Naive thymus-derived CD4-positive, alpha-beta T cell (primary cell): ENCODE results near the gene CFAP299. TPM values are rescaled to one million over a fixed set of nuclear protein-coding genes. Genes with fewer than 3 reads are reported as not detected.

Source experiments
- ATAC-seq: fragments of 150-1000 bp; cut with Tn5 transposase; 2 replicates; pipeline ENCODE4 v1.10.0; 2021; ENCODE audit warnings: mild to moderate bottlenecking, moderate library complexity
- CTCF ChIA-PET: fragments of 350-600 bp; sonication (Branson Sonifier 250); formaldehyde crosslinking; loops from one replicate; lab custom pipeline; 2021; ENCODE audit warnings: antibody characterized with exemption; lab: Charles Lee
- POLR2A ChIA-PET: fragments of 350-600 bp; sonication (Branson Sonifier 250); formaldehyde crosslinking; loops from one replicate; lab custom pipeline; 2021; ENCODE audit warnings: antibody characterized with exemption, inconsistent platforms; lab: Charles Lee
- DNase-seq, 9 donors: peaks; one replicate each; pipeline versions ENCODE4 v3.0.0 to v3.0.0-alpha.2; 2020 to 2022; ENCODE audit warnings: mixed read lengths in 1 of 9
- H3K27ac ChIP-seq: one replicate; pipeline ENCODE4 v1.7.0; 2013; ENCODE audit warnings: mild to moderate bottlenecking, low read depth, low read length, moderate library complexity
- H3K27me3 ChIP-seq, 2 donors: one replicate each; pipeline ENCODE4 v1.7.0; 2013; ENCODE audit warnings: low read length in 2 of 2, mild to moderate bottlenecking in 2 of 2, moderate library complexity in 2 of 2; ENCODE audit not compliant: control insufficient read depth in 2 of 2, insufficient read depth in 2 of 2
- H3K36me3 ChIP-seq, 3 experiments: 1 replicate in 2 of 3; 2 replicates in 1 of 3; pipeline ENCODE4 v1.7.0; 2013; ENCODE audit warnings: low read length in 3 of 3, mild to moderate bottlenecking in 3 of 3, moderate library complexity in 1 of 3; ENCODE audit not compliant: insufficient read depth in 3 of 3, control insufficient read depth in 2 of 3
- H3K4me1 ChIP-seq, 2 donors: one replicate each; pipeline ENCODE4 v1.7.0; 2013; ENCODE audit warnings: low read length in 2 of 2, mild to moderate bottlenecking in 2 of 2, moderate library complexity in 1 of 2; ENCODE audit not compliant: control insufficient read depth in 2 of 2, insufficient read depth in 2 of 2
- H3K4me3 ChIP-seq: 2 replicates; pipeline ENCODE4 v1.7.0; 2013; ENCODE audit warnings: mild to moderate bottlenecking, low read length
- H3K9me3 ChIP-seq, 3 experiments: 1 replicate in 2 of 3; 2 replicates in 1 of 3; pipeline ENCODE4 v1.7.0; 2013; ENCODE audit warnings: low read length in 3 of 3; ENCODE audit not compliant: control insufficient read depth in 2 of 3
- H3K27ac Mint-ChIP-seq, 9 donors: one replicate each; pipeline ENCODE4 v1.8.0; 2020 to 2022; ENCODE audit warnings: mixed read lengths in 9 of 9, mild to moderate bottlenecking in 8 of 9, moderate library complexity in 5 of 9, inconsistent platforms in 2 of 9
- H3K27me3 Mint-ChIP-seq, 5 donors: one replicate each; pipeline ENCODE4 v1.8.0; 2021 to 2022; ENCODE audit warnings: mixed read lengths in 5 of 5, mild to moderate bottlenecking in 1 of 5
- H3K36me3 Mint-ChIP-seq, 5 donors: one replicate each; pipeline ENCODE4 v1.8.0; 2020 to 2022; ENCODE audit warnings: mixed read lengths in 5 of 5, mild to moderate bottlenecking in 3 of 5, inconsistent platforms in 1 of 5
- H3K4me1 Mint-ChIP-seq, 7 donors: one replicate each; pipeline ENCODE4 v1.8.0; 2020 to 2022; ENCODE audit warnings: mixed read lengths in 7 of 7, mild to moderate bottlenecking in 3 of 7, inconsistent platforms in 1 of 7
- H3K4me3 Mint-ChIP-seq, 10 donors: one replicate each; pipeline ENCODE4 v1.8.0; 2020 to 2022; ENCODE audit warnings: mild to moderate bottlenecking in 10 of 10, mixed read lengths in 10 of 10, moderate library complexity in 6 of 10, inconsistent platforms in 2 of 10
- H3K9me3 Mint-ChIP-seq, 11 donors: one replicate each; pipeline ENCODE4 v1.8.0; 2020 to 2022; ENCODE audit warnings: mixed read lengths in 11 of 11, mild to moderate bottlenecking in 4 of 11, inconsistent platforms in 1 of 11, moderate library complexity in 1 of 11
- intact Hi-C, 2 donors: fragments of 100-400 bp; cut with micrococcal nuclease; formaldehyde crosslinking; loops; one replicate each; pipeline ENCODE4 v1.15.1; 2023
- polyA plus RNA-seq, 2 donors: library from polyadenylated mRNA; unstranded; fragments of 300-500 nt; fragmentation: Illumina TruSeq; gene quantifications; one replicate each; pipeline ENCODE4 v1.2.3, GENCODE V29; 2021
- total RNA-seq, 6 experiments: library from RNA in 5 of 6; stranded (reverse) in 5 of 6; gene quantifications; 1 replicate in 5 of 6; 2 replicates in 1 of 6; pipeline ENCODE4 v1.2.3 and lab custom pipeline; 2021 to 2026

CFAP299 gene
- total and polyA plus RNA-seq, 7 experiments from 2014 or later, result not detected

DNA sequence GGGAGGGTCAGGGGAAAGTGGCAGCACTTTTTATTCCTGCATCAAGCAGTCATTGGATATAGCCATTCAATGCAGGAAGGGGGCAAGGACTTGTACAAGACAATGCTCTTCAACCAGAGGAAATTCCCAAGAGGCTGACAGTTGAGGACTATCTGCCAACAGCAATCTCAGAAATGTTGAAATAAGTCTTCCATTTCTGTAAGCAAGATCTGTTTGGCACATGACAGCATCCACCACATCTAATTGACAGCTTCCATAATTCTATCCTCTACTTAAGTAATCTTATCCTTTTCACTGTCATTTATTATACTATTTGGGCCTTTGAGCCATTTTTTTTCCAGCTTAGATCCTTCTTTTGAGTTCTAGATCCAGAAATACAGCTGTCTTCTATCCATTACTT, 110.7 kb downstream of the CFAP299 start:
- Histone ChIP-seq H3K36me3 (no peaks in the 10 kb centered on the region), H3K9me3 (no peaks in the 10 kb centered on the region), H3K27ac (no peak overlapping the region), H3K4me3 (no peak overlapping the region), H3K4me1 (no peaks in the 10 kb centered on the region), H3K27me3 (no peaks in the 10 kb centered on the region)
- H3K36me3 Mint-ChIP-seq, result peaks cover 12 to 23% (median 18%) of the 10 kb centered on the region in 5 donors
- no peaks in the 10 kb centered on the region for H3K27me3 Mint-ChIP-seq
- H3K4me1 Mint-ChIP-seq, result peaks cover 0 to 6% (median 4%) of the 10 kb centered on the region in 7 donors
- POLR2A ChIA-PET, result no interaction called here
- peak overlapping the region in 2 of 9 donors; percentile 5 to 49 for H3K27ac Mint-ChIP-seq
- no peak overlapping the region for H3K4me3 Mint-ChIP-seq
- H3K9me3 Mint-ChIP-seq, result peaks cover 17 to 45% (median 30%) of the 10 kb centered on the region in 11 donors
- ATAC-seq (no peak), DNase-seq (no peak)
- intact Hi-C loops, result no loop called here
- CTCF ChIA-PET, result no interaction called here

DNA sequence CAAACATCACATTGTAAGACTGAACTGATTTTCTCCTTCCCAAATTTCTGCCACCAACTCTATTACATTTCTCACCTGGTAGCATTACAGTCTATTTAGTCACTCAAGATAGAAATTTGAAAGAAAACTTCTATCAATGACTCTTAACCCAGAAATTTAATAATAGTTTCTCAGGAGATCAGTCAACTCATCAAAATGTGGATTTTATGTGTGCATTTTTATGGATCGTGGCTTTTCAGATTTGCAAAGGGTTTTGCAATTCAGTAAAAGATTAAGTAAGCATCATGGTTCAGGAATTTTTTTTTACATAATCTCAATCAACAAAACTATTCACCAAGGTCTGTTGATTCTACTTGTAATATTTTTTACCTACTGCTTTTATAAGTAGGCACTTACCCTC, 111.1 kb downstream of the CFAP299 start:
- no peak for DNase-seq
- Histone ChIP-seq H3K27ac (no peak overlapping the region), H3K36me3 (no peaks in the 10 kb centered on the region), H3K4me1 (no peaks in the 10 kb centered on the region), H3K27me3 (no peaks in the 10 kb centered on the region), H3K4me3 (no peak overlapping the region), H3K9me3 (no peaks in the 10 kb centered on the region)
- no peak for ATAC-seq
- Mint-ChIP-seq H3K9me3 (peaks cover 13 to 41% (median 26%) of the 10 kb centered on the region in 11 donors), H3K4me1 (peaks cover 0 to 6% (median under 1%) of the 10 kb centered on the region in 7 donors), H3K36me3 (peaks cover 8 to 19% (median 14%) of the 10 kb centered on the region in 5 donors), H3K27me3 (no peaks in the 10 kb centered on the region), H3K4me3 (no peak overlapping the region), H3K27ac (peak overlapping the region in 1 of 9 donors; percentile 49)
- intact Hi-C loops, result no loop called here
- POLR2A ChIA-PET, result interaction anchor here (0.6 kb wide), 1 partner anchor 21 kb away, joined by 3 read pairs; no protein-coding TSS in a partner anchor
- CTCF ChIA-PET, result no interaction called here

DNA sequence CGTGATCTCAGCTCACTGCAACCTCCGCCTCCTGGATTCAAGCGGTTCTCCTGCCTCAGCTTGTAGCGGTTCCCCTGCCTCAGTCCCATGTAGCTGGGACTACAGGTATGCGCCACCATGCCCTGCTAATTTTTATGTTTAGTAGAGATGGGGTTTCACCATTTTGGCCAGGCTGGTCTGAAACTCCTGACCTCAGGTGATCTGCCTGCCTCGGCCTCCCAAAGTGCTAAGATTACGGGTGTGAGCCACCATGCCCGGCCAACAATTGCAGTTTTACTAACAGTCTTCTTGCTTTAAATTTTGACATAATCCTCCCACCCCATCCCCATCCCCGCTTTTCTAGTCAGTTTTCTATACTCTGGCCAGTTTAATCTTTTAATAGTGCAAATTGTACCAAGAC, 112.0 kb downstream of the CFAP299 start:
- Mint-ChIP-seq H3K4me1 (peaks cover 0 to 4% (median 0%) of the 10 kb centered on the region in 7 donors), H3K27ac (no peak overlapping the region), H3K9me3 (peaks cover 8 to 39% (median 19%) of the 10 kb centered on the region in 11 donors), H3K36me3 (peaks cover under 1 to 11% (median 7%) of the 10 kb centered on the region in 5 donors), H3K4me3 (no peak overlapping the region), H3K27me3 (no peaks in the 10 kb centered on the region)
- DNase-seq, result no peak
- ATAC-seq, result no peak
- H3K27ac ChIP-seq, result no peak overlapping the region
- ChIA-PET CTCF (no interaction called here), POLR2A (interaction anchor here (0.6 kb wide), 1 partner anchor 22 kb away, joined by 3 read pairs; no protein-coding TSS in a partner anchor)
- H3K4me1 ChIP-seq, result no peaks in the 10 kb centered on the region
- H3K27me3 ChIP-seq, result no peaks in the 10 kb centered on the region
- no peak overlapping the region for H3K4me3 ChIP-seq
- no peaks in the 10 kb centered on the region for H3K36me3 ChIP-seq
- no peaks in the 10 kb centered on the region for H3K9me3 ChIP-seq
- intact Hi-C loops, result no loop called here

DNA sequence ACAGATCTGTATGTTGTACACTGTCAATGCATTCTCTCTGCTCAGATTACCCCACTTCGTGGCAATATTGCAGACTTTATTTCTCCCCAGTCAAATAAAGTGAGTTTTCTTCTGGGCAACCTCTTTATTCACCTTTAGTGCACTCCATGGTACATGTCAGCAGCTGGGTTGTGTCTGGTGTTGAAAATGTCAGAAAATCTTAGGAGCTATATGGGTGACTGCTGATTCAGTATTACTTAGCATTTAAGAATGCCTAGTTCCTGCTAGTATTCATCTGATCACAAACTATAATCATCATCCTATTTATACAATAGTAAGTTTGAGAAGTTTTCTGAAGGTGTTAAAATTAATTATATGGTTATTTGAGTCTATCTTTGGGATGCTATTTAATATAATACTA, 112.5 kb downstream of the CFAP299 start:
- H3K27ac ChIP-seq, result no peak overlapping the region

DNA sequence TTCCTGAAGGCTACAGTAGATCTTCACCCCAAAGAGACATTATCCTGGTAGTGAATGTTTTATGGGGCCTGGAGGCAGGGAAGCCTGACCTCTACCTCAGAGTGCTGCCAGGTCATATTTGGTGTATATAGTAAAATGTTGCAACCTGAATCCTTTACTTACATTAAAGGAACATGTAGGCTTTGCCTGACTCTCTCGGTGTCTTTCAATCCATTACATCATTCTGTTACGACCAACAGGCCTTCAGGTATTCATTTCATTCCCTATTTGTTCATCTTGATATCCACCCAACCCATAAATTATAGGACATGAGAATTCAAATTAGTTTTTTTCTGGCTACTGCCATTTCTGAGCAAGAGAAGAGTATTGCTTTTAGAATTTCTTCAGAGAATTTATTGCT, 116.5 kb downstream of the CFAP299 start:
- no peak for DNase-seq
- CTCF ChIA-PET, result no interaction called here
- Mint-ChIP-seq H3K27ac (no peak overlapping the region), H3K9me3 (peaks cover 0 to 31% (median 7%) of the 10 kb centered on the region in 11 donors), H3K27me3 (no peaks in the 10 kb centered on the region), H3K4me1 (peaks cover 0 to 4% (median 0%) of the 10 kb centered on the region in 7 donors), H3K4me3 (no peak overlapping the region), H3K36me3 (peaks cover 0 to 8% (median 4%) of the 10 kb centered on the region in 5 donors)
- Histone ChIP-seq H3K27me3 (no peaks in the 10 kb centered on the region), H3K36me3 (no peaks in the 10 kb centered on the region), H3K4me1 (no peaks in the 10 kb centered on the region), H3K4me3 (no peak overlapping the region), H3K27ac (no peak overlapping the region), H3K9me3 (no peaks in the 10 kb centered on the region)
- intact Hi-C loops, result no loop called here
- POLR2A ChIA-PET, result interaction anchor here (0.9 kb wide), 1 partner anchor 12 kb away, joined by 3 read pairs; no protein-coding TSS in a partner anchor
- ATAC-seq, result no peak

More for the DNA sequence above, 112.5 kb downstream of the CFAP299 start:
- H3K4me1 Mint-ChIP-seq, result peaks cover 0 to 4% (median 0%) of the 10 kb centered on the region in 7 donors
- no peak overlapping the region for H3K4me3 Mint-ChIP-seq
- Histone ChIP-seq H3K4me1 (no peaks in the 10 kb centered on the region), H3K4me3 (no peak overlapping the region), H3K36me3 (no peaks in the 10 kb centered on the region), H3K27me3 (no peaks in the 10 kb centered on the region), H3K9me3 (no peaks in the 10 kb centered on the region)
- H3K27me3 Mint-ChIP-seq, result no peaks in the 10 kb centered on the region
- peaks cover 0 to 6% (median 2%) of the 10 kb centered on the region in 5 donors for H3K36me3 Mint-ChIP-seq
- intact Hi-C loops, result no loop called here
- peaks cover 5 to 39% (median 16%) of the 10 kb centered on the region in 11 donors for H3K9me3 Mint-ChIP-seq
- POLR2A ChIA-PET, result interaction anchor here (0.6 kb wide), 1 partner anchor 110 kb away, joined by 4 read pairs; no protein-coding TSS in a partner anchor
- CTCF ChIA-PET, result no interaction called here
- DNase-seq (no peak), ATAC-seq (no peak)
- H3K27ac Mint-ChIP-seq, result no peak overlapping the region

DNA sequence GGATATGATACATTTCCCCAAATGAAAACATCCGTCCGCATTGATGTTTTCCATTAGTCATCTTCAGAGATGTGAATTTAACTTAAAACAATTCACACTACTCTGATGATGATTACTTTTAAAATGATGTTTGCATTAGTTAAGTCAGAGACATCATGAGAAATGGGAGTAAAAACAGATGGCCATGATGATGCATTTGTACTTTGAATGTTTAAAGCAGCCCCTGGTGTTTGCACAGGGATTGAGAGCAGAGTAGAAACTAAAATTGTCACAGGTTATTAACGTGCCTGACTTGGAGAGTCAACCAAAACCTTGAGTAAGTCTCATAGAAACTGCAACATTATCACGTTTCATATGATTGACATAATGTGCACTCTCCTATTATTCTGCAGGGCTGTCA, 117.2 kb downstream of the CFAP299 start:
- Mint-ChIP-seq H3K36me3 (peaks cover 0 to 8% (median 4%) of the 10 kb centered on the region in 5 donors), H3K9me3 (peaks cover 0 to 29% (median 7%) of the 10 kb centered on the region in 11 donors), H3K27ac (no peak overlapping the region), H3K4me3 (no peak overlapping the region), H3K27me3 (no peaks in the 10 kb centered on the region), H3K4me1 (peaks cover 0 to 4% (median 0%) of the 10 kb centered on the region in 7 donors)
- DNase-seq, result no peak
- Histone ChIP-seq H3K27ac (no peak overlapping the region), H3K36me3 (no peaks in the 10 kb centered on the region), H3K4me1 (no peaks in the 10 kb centered on the region), H3K4me3 (no peak overlapping the region), H3K27me3 (no peaks in the 10 kb centered on the region), H3K9me3 (no peaks in the 10 kb centered on the region)
- ChIA-PET POLR2A (no interaction called here), CTCF (no interaction called here)
- intact Hi-C loops, result no loop called here
- ATAC-seq, result no peak

DNA sequence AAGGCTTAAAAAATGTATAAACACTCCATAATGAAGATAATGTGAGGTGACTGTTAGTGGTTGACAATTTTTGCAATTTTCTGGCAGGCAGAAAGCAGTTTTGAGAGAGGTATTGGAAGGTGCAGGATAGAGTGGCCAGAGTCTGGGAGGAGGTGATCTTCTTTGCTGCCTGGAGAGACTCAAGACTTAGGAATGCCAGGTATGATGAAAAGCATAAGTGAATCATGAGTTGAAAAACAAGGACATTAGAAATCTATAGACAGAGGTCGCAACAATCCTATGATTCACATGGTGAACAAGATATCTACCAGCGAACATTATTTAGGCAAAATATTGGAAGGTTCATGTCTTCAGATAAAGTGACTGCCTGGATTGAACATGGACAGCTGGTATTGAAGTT, 118.5 kb downstream of the CFAP299 start:
- intact Hi-C loops, result no loop called here
- ATAC-seq (no peak), DNase-seq (no peak)
- POLR2A ChIA-PET, result no interaction called here
- CTCF ChIA-PET, result no interaction called here
- Histone ChIP-seq H3K27me3 (no peaks in the 10 kb centered on the region), H3K4me3 (no peak overlapping the region), H3K9me3 (no peaks in the 10 kb centered on the region), H3K4me1 (no peaks in the 10 kb centered on the region), H3K36me3 (no peaks in the 10 kb centered on the region), H3K27ac (no peak overlapping the region)
- Mint-ChIP-seq H3K4me3 (no peak overlapping the region), H3K9me3 (peaks cover 0 to 25% (median 7%) of the 10 kb centered on the region in 11 donors), H3K4me1 (peaks cover 0 to 4% (median 0%) of the 10 kb centered on the region in 7 donors), H3K27ac (no peak overlapping the region), H3K27me3 (no peaks in the 10 kb centered on the region), H3K36me3 (peaks cover 0 to 8% (median 4%) of the 10 kb centered on the region in 5 donors)
